Dedifferentiated amniotic fluid mesenchymal stem cell (primary cell): ENCODE data around the gene FOXP4.

Experiments
- DNase-seq: peaks from one replicate; pipeline ENCODE4 v3.0.0-alpha.2; 2016; ENCODE audit errors: extremely low spot score

The FOXP4 gene

GRCh38 chr6:41546866-41547798 lies 951 bp downstream of the FOXP4 start:
- no peak for DNase-seq

DNA sequence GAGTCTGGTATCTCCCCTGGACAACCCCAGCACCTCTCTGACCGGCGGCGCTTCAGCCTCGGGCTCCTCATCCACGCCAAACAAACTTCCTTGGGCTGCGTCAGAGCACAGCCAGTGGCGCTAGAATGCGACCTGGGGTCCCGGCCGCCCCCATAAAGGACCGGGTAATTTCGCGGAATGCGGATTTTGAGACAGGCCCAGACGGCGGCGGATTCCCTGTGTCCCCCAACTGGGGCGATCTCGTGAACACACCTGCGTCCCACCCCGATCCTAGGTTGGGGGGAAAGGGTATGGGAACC lies 1.6 kb downstream of the FOXP4 start:
- DNase-seq, result no peak

DNA sequence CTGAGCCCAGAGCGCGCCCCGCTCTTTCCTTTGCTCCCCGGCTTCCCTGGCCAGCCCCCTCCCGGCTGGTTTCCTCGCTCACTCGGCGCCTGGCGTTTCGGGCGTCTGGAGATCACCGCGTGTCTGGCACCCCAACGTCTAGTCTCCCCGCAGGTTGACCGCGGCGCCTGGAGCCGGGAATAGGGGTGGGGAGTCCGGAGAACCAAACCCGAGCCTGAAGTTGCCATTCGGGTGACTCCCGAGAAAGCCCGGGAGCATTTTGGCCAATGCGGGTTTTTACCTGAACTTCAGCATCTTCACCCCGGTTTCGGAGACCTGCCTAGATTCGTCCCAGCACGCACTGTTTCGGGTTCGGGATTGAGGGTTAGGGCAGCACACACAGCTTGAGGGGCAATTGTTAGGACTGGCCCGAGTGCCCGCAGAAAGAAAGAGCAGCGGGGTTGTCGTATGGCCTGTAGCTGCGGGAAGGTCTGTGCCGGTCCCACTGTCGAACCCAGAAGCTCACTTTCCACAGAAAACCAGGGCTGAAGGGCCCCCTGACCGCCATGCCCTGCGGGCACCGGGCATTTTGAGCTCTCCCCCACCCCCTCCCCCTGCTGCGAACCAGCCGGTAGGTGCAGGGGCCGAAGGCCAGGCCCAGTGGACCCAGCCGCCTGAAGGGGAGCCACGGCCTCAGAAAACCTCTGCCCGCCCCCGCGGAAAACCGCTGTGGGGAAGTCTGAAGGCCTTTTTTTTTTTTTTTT lies 2.1 kb downstream of the FOXP4 start:
- no peak for DNase-seq

DNA sequence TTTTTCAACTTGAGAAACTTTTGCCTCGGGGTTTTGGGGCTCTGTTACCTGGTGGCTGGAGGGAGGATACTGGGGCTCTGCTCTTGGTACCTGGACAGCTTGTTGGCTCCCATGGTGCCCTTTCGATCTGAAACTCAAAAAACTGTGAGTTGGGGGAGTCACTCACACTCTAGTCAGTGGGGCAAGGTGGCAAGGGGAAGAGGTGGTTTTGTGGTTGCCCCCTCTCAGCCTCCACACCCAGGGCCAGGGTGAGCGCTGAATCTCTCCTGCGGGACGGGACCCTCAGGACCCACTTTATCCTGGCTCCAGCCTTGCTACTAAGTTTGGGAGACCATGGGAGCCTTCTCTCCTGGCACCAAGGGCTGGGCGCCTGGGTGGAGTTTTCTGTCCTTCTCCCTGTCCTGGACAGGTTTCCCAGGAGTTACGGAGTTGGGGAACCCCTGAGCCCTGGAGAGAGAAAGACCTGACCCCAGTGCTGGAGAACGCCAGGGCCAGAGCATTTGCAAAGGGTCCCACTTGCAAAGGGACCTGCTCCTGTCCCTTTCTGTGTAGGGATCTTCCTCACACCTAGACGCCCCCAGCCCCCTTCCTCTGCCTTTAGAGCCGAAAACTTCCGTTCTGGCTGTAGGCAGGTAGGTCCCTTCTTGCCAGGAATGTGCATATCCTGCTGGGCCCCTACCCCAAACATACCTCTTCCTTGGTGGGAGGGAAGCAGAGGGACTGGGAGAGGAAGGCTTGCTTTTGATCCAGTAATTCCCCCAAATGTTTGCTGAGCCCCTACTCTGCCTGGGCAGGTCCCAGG lies 2.9 kb downstream of the FOXP4 start:
- DNase-seq, result no peak

DNA sequence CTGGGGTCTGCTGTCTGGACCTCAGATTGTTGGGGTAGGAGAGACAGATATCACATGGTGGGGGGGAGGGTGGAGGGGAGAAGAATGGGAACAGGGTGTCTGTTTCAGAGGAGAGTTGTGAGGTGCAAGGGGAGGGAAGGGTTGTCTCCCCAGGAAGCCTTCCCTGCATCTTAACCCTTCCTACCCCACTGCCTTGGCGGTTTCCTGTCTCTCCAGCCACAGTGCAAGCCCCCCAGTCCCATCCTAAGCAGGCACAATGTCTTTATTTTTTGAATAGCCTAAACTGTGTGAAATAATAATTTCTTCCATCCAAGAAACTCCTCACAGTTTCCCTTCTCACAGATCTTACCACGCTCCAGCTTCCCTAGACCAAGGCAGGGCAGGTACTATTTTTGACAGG lies 3.5 kb downstream of the FOXP4 start:
- DNase-seq, result no peak

DNA sequence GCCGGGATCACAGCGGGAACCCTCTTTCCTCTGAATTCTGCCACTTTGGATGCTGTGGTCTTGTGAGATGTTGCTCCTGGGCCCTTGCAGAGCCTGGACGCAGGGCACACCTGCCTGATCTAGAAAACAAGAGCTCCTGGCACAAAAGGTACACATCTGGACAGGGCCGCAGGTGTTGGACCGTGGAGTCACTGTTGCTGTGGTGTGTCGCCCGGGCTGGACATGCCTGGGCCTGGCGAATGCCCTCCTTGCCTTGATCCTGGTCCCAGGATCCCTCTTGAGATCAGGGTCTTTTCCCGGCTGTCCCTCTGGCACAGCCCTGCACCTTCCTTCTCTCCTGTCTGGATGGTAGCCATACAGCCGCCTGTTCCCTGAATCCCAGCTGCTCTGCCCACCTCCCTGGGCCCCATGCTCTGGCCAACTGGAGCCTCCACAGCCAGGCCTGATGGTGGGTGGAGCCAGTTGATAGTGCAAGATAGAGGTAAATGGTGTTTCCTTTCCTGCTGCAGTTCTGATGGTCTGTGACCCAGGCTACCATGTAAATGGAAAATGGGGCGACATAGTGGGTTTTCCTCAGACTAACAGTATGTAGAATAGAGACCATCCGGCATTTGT lies 5.0 kb downstream of the FOXP4 start:
- DNase-seq, result no peak

- DNase-seq, result no peak
Measured at GRCh38 chr6:41551857-41552256, 5.7 kb downstream of the FOXP4 start.

GRCh38 chr6:41552723-41553122 lies 6.5 kb downstream of the FOXP4 start:
- DNase-seq, result no peak

- DNase-seq, result no peak
Measured at GRCh38 chr6:41553405-41553999, 7.3 kb downstream of the FOXP4 start.

DNA sequence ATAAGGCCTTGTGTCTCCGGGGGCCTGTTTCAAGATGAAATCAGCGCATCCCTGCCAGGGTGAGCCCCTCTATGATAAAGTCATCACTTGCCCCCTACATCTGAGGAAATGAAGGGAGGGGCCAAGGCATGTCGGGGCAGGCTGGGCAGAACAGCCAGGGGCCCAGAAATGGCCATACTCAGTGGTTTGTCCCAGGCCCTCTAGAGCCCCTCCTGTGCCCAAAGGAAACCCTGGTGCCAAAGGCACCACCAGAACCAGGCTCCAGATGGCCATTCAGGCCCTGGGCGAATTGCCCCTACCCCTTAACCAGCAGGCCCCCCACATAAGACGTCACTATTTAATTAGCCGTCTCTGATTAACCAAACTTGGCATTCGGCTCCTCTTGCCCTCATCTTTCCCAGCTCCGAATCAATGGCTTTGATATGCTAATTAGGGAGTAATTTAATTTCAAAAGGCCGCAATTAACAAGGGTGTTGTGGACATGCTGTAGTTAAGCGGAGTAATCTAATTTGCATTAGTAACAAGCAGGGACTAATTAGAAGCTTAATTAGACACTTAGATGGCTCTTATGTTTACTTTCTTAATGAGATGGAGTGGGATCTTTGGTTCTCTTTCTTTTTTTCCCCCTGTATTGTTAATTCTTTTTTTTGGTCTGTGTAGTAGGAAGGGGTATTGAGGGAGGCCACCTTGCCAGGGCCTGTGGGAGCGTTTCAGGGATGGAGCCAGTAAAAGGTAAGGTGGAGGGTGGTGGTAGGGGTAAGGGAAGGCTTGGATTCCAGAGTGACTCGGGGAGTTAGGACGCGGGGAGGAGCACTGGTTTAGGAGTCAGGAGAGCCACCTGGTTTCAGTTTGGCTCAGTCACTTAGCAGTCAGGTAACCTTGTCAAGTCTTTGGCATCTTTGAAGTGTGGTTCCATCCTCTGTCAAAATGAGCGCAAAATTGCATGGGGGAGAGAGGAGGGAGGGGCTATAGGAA lies 9.4 kb downstream of the FOXP4 start:
- no peak for DNase-seq

DNA sequence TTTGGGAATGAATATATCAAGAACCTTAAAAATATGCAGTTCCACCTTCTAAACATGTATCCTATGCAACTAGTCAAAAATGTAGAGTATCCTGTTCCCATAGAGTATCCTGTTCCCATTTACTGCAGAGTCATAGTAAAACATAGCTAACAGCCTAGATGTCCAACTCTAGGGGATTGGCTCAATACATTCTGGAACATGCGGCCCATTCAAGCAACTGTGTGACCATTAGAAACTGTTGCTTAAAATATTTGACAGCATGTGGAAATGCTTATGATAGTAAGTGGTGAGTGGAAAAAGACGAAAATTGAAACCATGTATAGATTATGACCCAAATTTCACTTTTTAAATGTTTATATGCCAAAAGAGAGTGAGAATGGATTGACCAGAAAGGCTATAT lies 11.2 kb downstream of the FOXP4 start:
- no peak for DNase-seq

GRCh38 chr6:41558033-41558807 lies 12.0 kb downstream of the FOXP4 start:
- no peak for DNase-seq

- DNase-seq, result no peak
Measured at GRCh38 chr6:41559655-41560427, 13.7 kb downstream of the FOXP4 start.

DNA sequence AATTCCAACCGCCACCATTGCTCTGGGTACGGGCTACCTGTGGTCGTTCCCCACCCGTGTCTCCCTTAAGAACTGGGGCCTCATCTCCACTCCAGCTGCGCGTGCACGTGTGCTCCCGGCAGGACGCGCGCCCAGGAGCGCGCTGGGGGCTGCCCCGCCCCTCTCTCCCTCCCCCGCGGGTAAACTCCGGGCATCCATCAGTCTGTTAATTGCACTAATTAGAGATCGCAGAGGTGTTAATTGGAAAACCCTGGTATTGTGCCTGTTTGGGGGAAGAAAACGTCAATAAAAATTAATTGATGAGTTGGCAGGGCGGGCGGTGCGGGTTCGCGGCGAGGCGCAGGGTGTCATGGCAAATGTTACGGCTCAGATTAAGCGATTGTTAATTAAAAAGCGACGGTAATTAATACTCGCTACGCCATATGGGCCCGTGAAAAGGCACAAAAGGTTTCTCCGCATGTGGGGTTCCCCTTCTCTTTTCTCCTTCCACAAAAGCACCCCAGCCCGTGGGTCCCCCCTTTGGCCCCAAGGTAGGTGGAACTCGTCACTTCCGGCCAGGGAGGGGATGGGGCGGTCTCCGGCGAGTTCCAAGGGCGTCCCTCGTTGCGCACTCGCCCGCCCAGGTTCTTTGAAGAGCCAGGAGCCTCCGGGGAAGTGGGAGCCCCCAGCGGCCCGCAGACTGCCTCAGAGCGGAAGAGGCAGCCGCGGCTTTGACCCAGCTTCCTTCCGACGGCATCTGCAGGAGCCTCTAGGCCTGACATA lies 14.4 kb downstream of the FOXP4 start:
- no peak for DNase-seq

GRCh38 chr6:41561416-41561815 lies 15.2 kb downstream of the FOXP4 start:
- DNase-seq, result no peak

GRCh38 chr6:41561931-41562911 lies 16.0 kb downstream of the FOXP4 start:
- no peak for DNase-seq
